NOMO-1 treated with DMSO at 0.1 percent for 48 hours (cell line): Measurements from ENCODE around the gene INSM2.

Experiments used
- DNase-seq: peaks from one replicate; lab custom pipeline; 2025; ENCODE audit not compliant: unreplicated experiment; lab: John Stamatoyannopoulos, UW

INSM2 gene

GRCh38 chr14:35543006-35543405 lies 9.0 kb downstream of the INSM2 start:
- no peak for DNase-seq

DNA sequence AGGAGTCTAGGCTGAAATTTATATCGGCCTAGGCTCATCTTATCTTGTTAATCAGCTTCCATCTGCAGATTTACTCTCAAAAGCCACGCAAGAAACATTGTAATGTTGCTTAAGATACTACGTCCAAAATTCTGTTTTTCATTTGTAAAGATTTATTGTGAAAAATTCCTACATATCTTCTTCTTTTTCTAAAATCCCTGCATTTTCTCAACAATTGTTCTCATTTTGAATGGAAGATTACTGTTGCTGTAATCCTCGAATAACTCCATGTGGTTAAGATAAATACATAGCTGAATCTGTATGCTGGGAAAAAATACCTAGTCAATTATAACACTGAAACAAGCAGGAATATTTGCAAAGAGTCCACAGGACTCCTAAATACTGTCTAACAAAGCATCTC lies 15.6 kb downstream of the INSM2 start:
- no peak for DNase-seq

DNA sequence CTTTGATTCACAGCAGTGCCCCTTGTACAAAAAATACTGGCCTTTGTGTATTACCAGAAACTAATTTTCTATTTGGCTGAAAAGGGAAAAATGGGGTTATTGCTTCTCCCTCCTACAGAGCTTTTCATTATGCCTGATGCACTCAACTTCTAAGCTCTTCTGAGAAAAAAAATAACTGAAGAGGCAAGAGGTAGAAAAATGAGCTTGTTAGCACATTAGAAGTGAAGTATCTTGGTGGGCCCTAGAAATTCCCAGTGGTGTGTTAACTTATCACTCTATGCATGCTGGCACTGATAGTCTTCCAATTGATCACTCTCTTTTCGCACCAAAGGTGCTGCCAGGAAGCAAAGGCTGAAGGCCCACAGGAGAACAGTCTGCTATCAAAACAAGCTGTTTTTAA lies 17.1 kb downstream of the INSM2 start:
- no peak for DNase-seq

DNA sequence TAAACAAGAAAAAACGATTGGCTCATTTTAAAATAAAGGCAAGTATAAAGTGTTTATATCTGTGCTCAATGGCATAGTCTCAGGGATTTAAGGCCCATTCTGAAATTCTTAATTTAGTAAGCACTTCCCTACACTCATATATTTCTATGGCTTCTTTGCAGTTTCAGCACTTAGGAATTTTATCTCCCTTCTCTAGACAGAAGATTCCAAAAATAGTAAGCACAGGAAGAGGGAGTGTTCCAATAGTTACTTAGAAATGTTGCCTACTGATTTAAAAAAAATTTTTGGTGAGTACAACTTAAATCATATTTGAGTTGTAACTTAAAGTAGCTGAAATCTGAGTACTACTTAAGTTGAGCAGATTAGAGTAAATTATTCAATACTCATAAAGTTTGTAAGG lies 19.8 kb downstream of the INSM2 start:
- no peak for DNase-seq

GRCh38 chr14:35556548-35556947 lies 22.6 kb downstream of the INSM2 start:
- DNase-seq, result no peak

- no peak for DNase-seq
These were observed 23.3 kb downstream of the INSM2 start for GRCh38 chr14:35557221-35557747.

GRCh38 chr14:35558680-35559079 lies 24.7 kb downstream of the INSM2 start:
- DNase-seq, result no peak

- DNase-seq, result no peak
These were observed 32.0 kb downstream of the INSM2 start for GRCh38 chr14:35565871-35566464.

GRCh38 chr14:35571598-35571997 lies 37.6 kb downstream of the INSM2 start:
- DNase-seq, result no peak

DNA sequence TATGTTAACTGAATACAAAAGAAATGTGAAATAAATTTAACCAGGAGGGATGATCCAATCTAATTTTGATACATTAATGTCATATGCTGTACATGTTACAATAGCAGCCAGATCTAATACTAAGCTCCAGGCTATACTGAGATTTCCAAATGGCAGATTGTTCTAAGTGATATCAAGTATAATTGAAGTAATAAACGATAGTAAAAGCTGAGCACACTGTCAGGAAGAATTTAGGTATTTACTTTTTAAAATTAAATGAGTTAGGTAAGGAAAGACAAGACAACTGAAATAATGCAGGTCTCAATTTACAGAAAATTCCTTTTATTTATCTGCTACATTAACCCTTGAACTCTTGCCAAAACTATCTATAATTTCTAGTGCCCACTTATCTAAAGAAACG lies 39.9 kb downstream of the INSM2 start:
- no peak for DNase-seq

- no peak for DNase-seq
These were observed 42.3 kb downstream of the INSM2 start for GRCh38 chr14:35576260-35576659.

- no peak for DNase-seq
These were observed 42.9 kb downstream of the INSM2 start for GRCh38 chr14:35576856-35577255.

DNA sequence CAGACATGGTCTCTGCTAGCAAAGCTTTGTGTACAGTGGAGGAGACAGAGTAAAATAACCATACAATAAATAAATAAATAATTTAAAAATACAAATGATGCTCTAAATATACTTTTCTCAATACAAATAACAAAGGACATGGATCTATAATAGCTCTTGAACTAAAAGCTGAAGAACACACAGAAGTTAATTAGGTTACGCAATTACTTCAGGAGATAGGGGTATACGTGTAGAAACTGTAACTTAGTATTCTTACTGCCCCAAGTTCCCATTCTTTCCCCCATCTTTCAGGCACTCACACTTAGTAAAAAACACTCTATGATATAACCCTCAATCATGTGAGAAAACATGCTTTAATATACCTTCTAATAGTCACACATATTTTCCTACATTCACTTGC lies 44.2 kb downstream of the INSM2 start:
- no peak for DNase-seq

- no peak for DNase-seq
These were observed 44.7 kb downstream of the INSM2 start for GRCh38 chr14:35578639-35579038.
